Lower lobe of right lung (tissue), 2 donors: Measurements from ENCODE around the gene RNASEH1. TPM values are rescaled to one million over a fixed set of nuclear protein-coding genes. Genes with fewer than 3 reads are reported as not detected.

Experiments
- ATAC-seq, 2 donors: fragments of 200-7000 bp; cut with Tn5 transposase; one replicate each; pipeline ENCODE4 v1.9.1; 2020 to 2022; ENCODE audit warnings: mild to moderate bottlenecking in 2 of 2, moderate library complexity in 2 of 2
- DNase-seq: peaks from one replicate; pipeline ENCODE4 v3.0.0-alpha.2; 2020
- H3K27ac ChIP-seq: fragments of 200-600 bp; one replicate; pipeline ENCODE4 v1.8.0; 2022
- H3K27me3 ChIP-seq: fragments of 200-600 bp; one replicate; pipeline ENCODE4 v1.8.0; 2022; ENCODE audit warnings: low read depth
- H3K36me3 ChIP-seq: fragments of 200-600 bp; one replicate; pipeline ENCODE4 v1.8.0; 2022; ENCODE audit warnings: mild to moderate bottlenecking
- H3K4me1 ChIP-seq: fragments of 200-600 bp; one replicate; pipeline ENCODE4 v1.8.0; 2022
- H3K4me3 ChIP-seq: fragments of 200-600 bp; one replicate; pipeline ENCODE4 v1.8.0; 2022; ENCODE audit warnings: mild to moderate bottlenecking
- H3K9me3 ChIP-seq: fragments of 200-600 bp; one replicate; pipeline ENCODE4 v1.8.0; 2022
- CTCF ChIP-seq: fragments of 200-600 bp; IDR thresholded peaks from one replicate; pipeline ENCODE4 v1.8.0; 2022; ENCODE audit warnings: antibody characterized with exemption, mild to moderate bottlenecking
- intact Hi-C: fragments of 100-400 bp; cut with DNase I; formaldehyde crosslinking; loops from one replicate; pipeline ENCODE4 v1.11.0; 2022
- total RNA-seq: library from RNA; stranded (reverse); fragmentation: NEBNext Ultra II Directional; extraction: Animal tissue kit (Norgen Biotek cat#: 25700); gene quantifications from one replicate; pipeline ENCODE4 v1.2.1, GENCODE V29; 2021
- donor health status: DM: no; HTN: yes; CAD: no; lungs with severe emphysema.

RNASEH1 gene
- total RNA-seq, 1 donor from 2014 or later, result 17.3 TPM

DNA sequence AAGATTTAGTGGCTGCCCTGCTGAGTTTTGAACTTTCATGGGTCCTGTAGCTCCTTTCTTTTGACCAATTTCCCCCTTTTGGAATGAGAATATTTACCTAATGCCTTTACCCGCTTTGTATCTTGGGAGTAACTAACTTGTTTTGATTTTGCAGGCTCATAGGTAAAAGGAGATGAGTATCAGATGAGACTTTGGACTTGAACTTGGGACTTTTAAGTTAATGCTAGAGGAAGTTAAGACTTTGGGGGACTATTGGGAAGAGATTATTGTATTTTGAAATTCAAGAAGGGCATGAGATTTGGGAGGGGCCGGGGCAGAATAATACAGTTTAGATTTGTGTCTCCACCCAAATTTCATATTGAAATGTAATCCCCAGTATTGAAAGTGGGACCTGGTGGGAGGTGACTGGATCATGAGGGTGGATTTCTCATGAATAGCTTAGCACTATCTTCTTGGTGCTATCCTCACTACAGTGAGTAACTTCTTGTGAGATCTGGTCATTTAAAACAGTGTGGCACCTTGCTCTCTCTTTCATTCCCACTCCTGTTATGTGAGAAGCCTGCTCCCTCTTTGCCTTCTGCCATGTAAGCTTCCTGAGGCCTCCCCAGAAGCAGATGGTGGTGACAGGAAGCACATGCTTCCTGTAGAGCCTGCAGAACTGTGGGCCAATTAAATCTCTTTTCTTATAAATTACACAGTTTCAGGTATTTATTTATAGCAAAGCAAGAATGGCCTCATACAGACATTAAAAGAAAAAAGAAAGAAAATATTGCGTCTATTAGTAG lies 44.9 kb downstream of the RNASEH1 start:
- H3K36me3 ChIP-seq, result peaks cover 61% of the 10 kb centered on the region
- DNase-seq (no peak), ATAC-seq (no peak)
- H3K9me3 ChIP-seq, result no peaks in the 10 kb centered on the region
- H3K4me1 ChIP-seq, result peaks cover 10% of the 10 kb centered on the region
- no peak for TF ChIP-seq CTCF
- H3K27me3 ChIP-seq, result no peaks in the 10 kb centered on the region
- no peak overlapping the region for H3K27ac ChIP-seq
- H3K4me3 ChIP-seq, result no peak overlapping the region
- intact Hi-C loops, result no loop called here

DNA sequence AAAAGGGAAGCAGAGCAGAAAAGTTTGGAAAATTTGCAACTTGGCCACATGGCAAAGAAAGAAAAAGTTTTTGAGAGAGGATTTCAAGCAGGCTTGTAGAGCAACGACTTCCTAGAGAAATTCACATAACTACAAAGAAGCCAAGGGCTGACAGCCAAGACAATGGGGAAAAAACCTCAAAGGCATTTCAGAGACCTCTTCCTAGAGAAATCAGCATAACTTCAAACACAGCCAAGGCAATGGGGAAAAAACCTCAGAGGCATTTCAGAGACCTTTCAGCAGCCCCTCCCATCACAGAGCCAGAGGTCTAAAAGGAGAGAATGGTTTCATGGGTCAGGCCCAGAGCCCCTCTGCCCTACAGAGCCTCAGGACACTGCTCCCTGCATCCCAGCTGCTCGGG lies 46.0 kb downstream of the RNASEH1 start:
- ATAC-seq (no peak), DNase-seq (no peak)
- Histone ChIP-seq H3K36me3 (peaks cover 64% of the 10 kb centered on the region), H3K4me3 (no peak overlapping the region), H3K27me3 (no peaks in the 10 kb centered on the region), H3K9me3 (no peaks in the 10 kb centered on the region), H3K27ac (no peak overlapping the region), H3K4me1 (no peaks in the 10 kb centered on the region)
- TF ChIP-seq CTCF, result no peak
- intact Hi-C loops, result no loop called here

GRCh38 chr2:3505771-3506170 lies 52.4 kb downstream of the RNASEH1 start:
- intact Hi-C loops, result no loop called here
- H3K27ac ChIP-seq, result no peak overlapping the region
- H3K27me3 ChIP-seq, result no peaks in the 10 kb centered on the region
- peaks cover 63% of the 10 kb centered on the region for H3K36me3 ChIP-seq
- DNase-seq (no peak), ATAC-seq (no peak)
- no peaks in the 10 kb centered on the region for H3K9me3 ChIP-seq
- no peak overlapping the region for H3K4me3 ChIP-seq
- no peaks in the 10 kb centered on the region for H3K4me1 ChIP-seq
- no peak for TF ChIP-seq CTCF

- no peaks in the 10 kb centered on the region for H3K4me1 ChIP-seq
- peaks cover 63% of the 10 kb centered on the region for H3K36me3 ChIP-seq
- H3K9me3 ChIP-seq, result no peaks in the 10 kb centered on the region
- H3K4me3 ChIP-seq, result no peak overlapping the region
- H3K27me3 ChIP-seq, result no peaks in the 10 kb centered on the region
- no peak overlapping the region for H3K27ac ChIP-seq
- ATAC-seq, result no peak
- no peak for TF ChIP-seq CTCF
- no peak for DNase-seq
- intact Hi-C loops, result no loop called here
Observed at GRCh38 chr2:3504741-3505140, 53.4 kb downstream of the RNASEH1 start.

- Histone ChIP-seq H3K4me3 (no peak overlapping the region), H3K4me1 (no peaks in the 10 kb centered on the region), H3K27me3 (no peaks in the 10 kb centered on the region), H3K36me3 (peaks cover 71% of the 10 kb centered on the region), H3K9me3 (no peaks in the 10 kb centered on the region), H3K27ac (no peak overlapping the region)
- DNase-seq (no peak), ATAC-seq (no peak)
- TF ChIP-seq CTCF, result no peak
- intact Hi-C loops, result no loop called here
Observed at GRCh38 chr2:3503483-3503882, 54.6 kb downstream of the RNASEH1 start.
